HEK293T (cell line): Measurements from ENCODE around the gene ESPN.

ENCODE experiments used
- ARNT ChIP-seq: fragments of 450-650 bp; IDR thresholded peaks from 2 replicates; pipeline ENCODE4 v1.6.1; 2017; ENCODE audit warnings: mild to moderate bottlenecking
- BHLHE40 ChIP-seq: fragments of 450-650 bp; IDR thresholded peaks from 2 replicates; pipeline ENCODE4 v1.6.1; 2016; ENCODE audit warnings: mild to moderate bottlenecking, moderate library complexity, borderline replicate concordance
- CTBP1 ChIP-seq: fragments of 450-650 bp; IDR thresholded peaks from 2 replicates; pipeline ENCODE4 v1.6.1; 2016; ENCODE audit warnings: borderline replicate concordance
- ELF4 ChIP-seq: fragments of 450-650 bp; IDR thresholded peaks from 2 replicates; pipeline ENCODE4 v1.6.1; 2017; ENCODE audit warnings: antibody characterized with exemption
- FOXA1 ChIP-seq: fragments of 450-650 bp; IDR thresholded peaks from 2 replicates; pipeline ENCODE4 v1.6.1; 2016; ENCODE audit warnings: mild to moderate bottlenecking
- FOXM1 ChIP-seq: fragments of 450-650 bp; IDR thresholded peaks from 2 replicates; pipeline ENCODE4 v1.6.1; 2017; ENCODE audit warnings: mild to moderate bottlenecking, borderline replicate concordance
- NFRKB ChIP-seq: fragments of 450-650 bp; IDR thresholded peaks from 2 replicates; pipeline ENCODE4 v1.6.1; 2016; ENCODE audit warnings: mild to moderate bottlenecking, moderate library complexity
- PKNOX1 ChIP-seq: fragments of 450-650 bp; IDR thresholded peaks from 2 replicates; pipeline ENCODE4 v1.6.1; 2016
- SP1 ChIP-seq: fragments of 450-650 bp; IDR thresholded peaks from 2 replicates; pipeline ENCODE4 v1.6.1; 2017
- TARDBP ChIP-seq: fragments of 450-650 bp; IDR thresholded peaks from 2 replicates; pipeline ENCODE4 v1.6.1; 2016
- ZNF384 ChIP-seq: fragments of 450-650 bp; IDR thresholded peaks from 2 replicates; pipeline ENCODE4 v1.6.1; 2016

- TF ChIP-seq ZNF384 (no peak), ELF4 (no peak), SP1 (no peak), ARNT (no peak), NFRKB (no peak), BHLHE40 (no peak), TARDBP (no peak), FOXA1 (no peak), PKNOX1 (no peak), CTBP1 (no peak), FOXM1 (no peak)
Observed at GRCh38 chr1:6466023-6466422, 41.4 kb downstream of the ESPN start, which contains the start of gene TNFRSF25.
